Measurements from ENCODE around the gene KBTBD8. TPM values are rescaled to one million over a fixed set of nuclear protein-coding genes. Genes with fewer than 3 reads are reported as not detected.

Gene KBTBD8
- total and polyA plus RNA-seq, 4 donors: 0.94 to 5.0 (median 3.0) TPM

- peaks cover 0 to 5% (median 0%) of the 10 kb centered on the region in 5 donors for H3K4me1 ChIP-seq (ENCODE audit: control insufficient read depth in 5 of 5, insufficient read depth in 5 of 5, low read length in 5 of 5)
- no peak for TF ChIP-seq CTCF (IDR thresholded peaks at IDR 0.05; ENCODE audit: control extremely low read depth, extremely low read depth)
- 91 to 94% methylated on average over 13 of the region's 13 CpGs for WGBS, 2 donors
- no peaks in the 10 kb centered on the region for H3K36me3 ChIP-seq (ENCODE audit: control insufficient read depth in 4 of 4, insufficient read depth in 4 of 4, low read length in 4 of 4)
- H3K9ac ChIP-seq (ENCODE audit: insufficient read depth in 1 of 2, low read length in 2 of 2): no peak overlapping the region
- DNase-seq (no peak), ATAC-seq (ENCODE audit: insufficient read depth, low FRiP score) (no peak)
- H3K27ac ChIP-seq (ENCODE audit: low read depth in 1 of 2, low read length in 1 of 2): no peak overlapping the region
- H3K4me3 ChIP-seq: no peak overlapping the region
- H3K27me3 ChIP-seq (ENCODE audit: control insufficient read depth in 3 of 3, insufficient read depth in 3 of 3, low read length in 2 of 3): no peaks in the 10 kb centered on the region
- H3K9me3 ChIP-seq (ENCODE audit: control insufficient read depth in 4 of 4, insufficient read depth in 3 of 4, low read length in 3 of 4): no peaks in the 10 kb centered on the region
These were observed 20.9 kb downstream of the KBTBD8 start for GRCh38 chr3:67018789-67019526.

GRCh38 chr3:67028001-67028784 is 30.1 kb downstream of the KBTBD8 start:
- Histone ChIP-seq H3K9ac (ENCODE audit: insufficient read depth in 1 of 2, low read length in 2 of 2) (no peak overlapping the region), H3K4me1 (ENCODE audit: control insufficient read depth in 5 of 5, insufficient read depth in 5 of 5, low read length in 5 of 5) (peaks cover 0 to 4% (median 0%) of the 10 kb centered on the region in 5 donors), H3K36me3 (ENCODE audit: control insufficient read depth in 4 of 4, insufficient read depth in 4 of 4, low read length in 4 of 4) (no peaks in the 10 kb centered on the region), H3K4me3 (no peak overlapping the region), H3K27ac (ENCODE audit: low read depth in 1 of 2, low read length in 1 of 2) (no peak overlapping the region), H3K27me3 (ENCODE audit: control insufficient read depth in 3 of 3, insufficient read depth in 3 of 3, low read length in 2 of 3) (no peaks in the 10 kb centered on the region), H3K9me3 (ENCODE audit: control insufficient read depth in 4 of 4, insufficient read depth in 3 of 4, low read length in 3 of 4) (no peaks in the 10 kb centered on the region)
- WGBS, 2 donors: 78 to 89% methylated on average over 5 of the region's 5 CpGs
- DNase-seq (no peak), ATAC-seq (ENCODE audit: insufficient read depth, low FRiP score) (no peak)
- TF ChIP-seq CTCF (IDR thresholded peaks at IDR 0.05; ENCODE audit: control extremely low read depth, extremely low read depth): no peak

DNA sequence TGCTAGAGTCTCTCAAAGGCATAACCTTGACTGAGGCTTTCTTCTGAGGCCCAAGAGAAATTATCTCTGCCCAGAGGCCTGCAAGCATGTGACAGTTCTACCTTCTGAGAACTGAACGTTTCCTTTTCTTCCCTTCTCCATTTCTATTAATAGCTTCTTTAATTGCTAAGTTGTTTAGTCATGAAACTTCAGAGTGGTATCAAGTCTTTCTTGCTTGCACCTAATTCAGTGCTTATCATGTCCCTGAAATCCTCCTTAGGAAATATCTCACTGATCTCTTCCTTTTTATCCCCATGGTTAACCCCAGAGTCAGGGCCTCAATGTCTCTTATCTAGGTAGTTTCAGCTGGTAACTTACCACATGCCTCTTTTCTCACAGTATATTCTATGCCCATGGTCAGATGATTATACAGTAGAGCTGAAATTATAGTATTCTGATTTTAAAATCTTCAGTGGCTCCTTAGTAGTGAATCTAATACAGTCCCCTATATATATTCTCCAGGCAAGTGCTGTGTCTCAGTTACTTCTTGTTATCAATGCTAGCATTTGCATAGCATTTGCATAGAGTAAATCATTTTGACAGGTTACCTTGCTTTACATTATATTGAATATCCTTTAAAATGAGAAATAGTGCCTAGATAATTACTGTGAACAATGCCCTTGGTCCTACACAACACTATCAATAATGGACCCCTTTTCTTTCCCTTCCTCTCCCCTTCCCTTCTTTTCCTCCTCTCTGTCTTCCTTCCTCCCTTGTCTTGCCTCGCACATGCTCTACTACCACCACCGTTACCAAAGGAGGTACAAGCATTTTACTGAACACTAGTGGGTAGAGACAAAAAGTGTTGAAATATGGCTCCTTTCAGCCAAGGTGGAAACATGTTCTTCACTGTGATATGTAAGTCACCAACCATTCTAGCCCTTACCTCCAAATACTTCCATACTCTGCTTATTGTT is 33.0 kb downstream of the KBTBD8 start:
- no peaks in the 10 kb centered on the region for H3K9me3 ChIP-seq (ENCODE audit: control insufficient read depth in 4 of 4, insufficient read depth in 3 of 4, low read length in 3 of 4)
- ATAC-seq (ENCODE audit: insufficient read depth, low FRiP score) (no peak), DNase-seq (no peak)
- no peak overlapping the region for H3K4me3 ChIP-seq
- WGBS, 2 donors: 38 to 55% methylated on average over 3 of the region's 3 CpGs
- H3K4me1 ChIP-seq (ENCODE audit: control insufficient read depth in 5 of 5, insufficient read depth in 5 of 5, low read length in 5 of 5): peaks cover 0 to 4% (median 0%) of the 10 kb centered on the region in 5 donors
- TF ChIP-seq CTCF (IDR thresholded peaks at IDR 0.05; ENCODE audit: control extremely low read depth, extremely low read depth): no peak
- no peak overlapping the region for H3K27ac ChIP-seq (ENCODE audit: low read depth in 1 of 2, low read length in 1 of 2)
- no peaks in the 10 kb centered on the region for H3K36me3 ChIP-seq (ENCODE audit: control insufficient read depth in 4 of 4, insufficient read depth in 4 of 4, low read length in 4 of 4)
- H3K9ac ChIP-seq (ENCODE audit: insufficient read depth in 1 of 2, low read length in 2 of 2): no peak overlapping the region
- H3K27me3 ChIP-seq (ENCODE audit: control insufficient read depth in 3 of 3, insufficient read depth in 3 of 3, low read length in 2 of 3): no peaks in the 10 kb centered on the region
